ENCODE data around the gene ZNF583. TPM values are rescaled to one million over a fixed set of nuclear protein-coding genes. Genes with fewer than 3 reads are reported as not detected.

The ZNF583 gene
- total and polyA plus RNA-seq, 2 of the 13 experiments (the other 11 are each of a cell fraction or from before 2014, with no cell fraction given) = 0.65 to 5.3 TPM

GRCh38 chr19:56403764-56404704 lies at the start of gene ZNF583 (continued):
- TF ChIP-seq RBM39 (IDR thresholded peaks at IDR 0.05; ENCODE audit: low read depth, low read length, poor library complexity, severe bottlenecking) (peak; percentile 91), SP2 (CRISPR knock-in tag; IDR thresholded peaks at IDR 0.05) (peak; percentile 5; the same call in 1 of the 2 replicates), EHMT2 (IDR thresholded peaks at IDR 0.05; ENCODE audit: borderline replicate concordance, low read depth, low read length) (no peak), AGO1 (IDR thresholded peaks at IDR 0.05; ENCODE audit: low read depth, low read length, poor library complexity, severe bottlenecking) (no peak), ARNT (IDR thresholded peaks at IDR 0.05) (no peak), SUZ12 (IDR thresholded peaks at IDR 0.05; ENCODE audit: low read depth, low read length) (peak; percentile 77), CHCHD3 (CRISPR knock-in tag; IDR thresholded peaks at IDR 0.05) (no peak), ZNF629 (CRISPR knock-in tag; conservative IDR thresholded peaks at IDR 0.05) (no peak), FOXA3 (CRISPR knock-in tag; IDR thresholded peaks at IDR 0.05) (no peak), ZNF136 (CRISPR knock-in tag; IDR thresholded peaks at IDR 0.05; ENCODE audit: low read depth) (no peak), JDP2 (CRISPR knock-in tag; IDR thresholded peaks at IDR 0.05; ENCODE audit: borderline replicate concordance) (no peak), ZNF776 (CRISPR knock-in tag; IDR thresholded peaks at IDR 0.05) (peak; percentile 54; the same call in 1 of the 2 replicates), ATF7 (IDR thresholded peaks at IDR 0.05) (no peak), ATF7 (CRISPR knock-in tag; IDR thresholded peaks at IDR 0.05) (no peak)
- TF ChIP-seq, protein P1, sequence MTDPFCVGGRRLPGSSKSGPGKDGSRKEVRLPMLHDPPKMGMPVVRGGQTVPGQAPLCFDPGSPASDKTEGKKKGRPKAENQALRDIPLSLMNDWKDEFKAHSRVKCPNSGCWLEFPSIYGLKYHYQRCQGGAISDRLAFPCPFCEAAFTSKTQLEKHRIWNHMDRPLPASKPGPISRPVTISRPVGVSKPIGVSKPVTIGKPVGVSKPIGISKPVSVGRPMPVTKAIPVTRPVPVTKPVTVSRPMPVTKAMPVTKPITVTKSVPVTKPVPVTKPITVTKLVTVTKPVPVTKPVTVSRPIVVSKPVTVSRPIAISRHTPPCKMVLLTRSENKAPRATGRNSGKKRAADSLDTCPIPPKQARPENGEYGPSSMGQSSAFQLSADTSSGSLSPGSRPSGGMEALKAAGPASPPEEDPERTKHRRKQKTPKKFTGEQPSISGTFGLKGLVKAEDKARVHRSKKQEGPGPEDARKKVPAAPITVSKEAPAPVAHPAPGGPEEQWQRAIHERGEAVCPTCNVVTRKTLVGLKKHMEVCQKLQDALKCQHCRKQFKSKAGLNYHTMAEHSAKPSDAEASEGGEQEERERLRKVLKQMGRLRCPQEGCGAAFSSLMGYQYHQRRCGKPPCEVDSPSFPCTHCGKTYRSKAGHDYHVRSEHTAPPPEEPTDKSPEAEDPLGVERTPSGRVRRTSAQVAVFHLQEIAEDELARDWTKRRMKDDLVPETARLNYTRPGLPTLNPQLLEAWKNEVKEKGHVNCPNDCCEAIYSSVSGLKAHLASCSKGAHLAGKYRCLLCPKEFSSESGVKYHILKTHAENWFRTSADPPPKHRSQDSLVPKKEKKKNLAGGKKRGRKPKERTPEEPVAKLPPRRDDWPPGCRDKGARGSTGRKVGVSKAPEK (CRISPR knock-in tag; IDR thresholded peaks at IDR 0.05; ENCODE audit: borderline replicate concordance) = no peak
- TF ChIP-seq, protein P2, sequence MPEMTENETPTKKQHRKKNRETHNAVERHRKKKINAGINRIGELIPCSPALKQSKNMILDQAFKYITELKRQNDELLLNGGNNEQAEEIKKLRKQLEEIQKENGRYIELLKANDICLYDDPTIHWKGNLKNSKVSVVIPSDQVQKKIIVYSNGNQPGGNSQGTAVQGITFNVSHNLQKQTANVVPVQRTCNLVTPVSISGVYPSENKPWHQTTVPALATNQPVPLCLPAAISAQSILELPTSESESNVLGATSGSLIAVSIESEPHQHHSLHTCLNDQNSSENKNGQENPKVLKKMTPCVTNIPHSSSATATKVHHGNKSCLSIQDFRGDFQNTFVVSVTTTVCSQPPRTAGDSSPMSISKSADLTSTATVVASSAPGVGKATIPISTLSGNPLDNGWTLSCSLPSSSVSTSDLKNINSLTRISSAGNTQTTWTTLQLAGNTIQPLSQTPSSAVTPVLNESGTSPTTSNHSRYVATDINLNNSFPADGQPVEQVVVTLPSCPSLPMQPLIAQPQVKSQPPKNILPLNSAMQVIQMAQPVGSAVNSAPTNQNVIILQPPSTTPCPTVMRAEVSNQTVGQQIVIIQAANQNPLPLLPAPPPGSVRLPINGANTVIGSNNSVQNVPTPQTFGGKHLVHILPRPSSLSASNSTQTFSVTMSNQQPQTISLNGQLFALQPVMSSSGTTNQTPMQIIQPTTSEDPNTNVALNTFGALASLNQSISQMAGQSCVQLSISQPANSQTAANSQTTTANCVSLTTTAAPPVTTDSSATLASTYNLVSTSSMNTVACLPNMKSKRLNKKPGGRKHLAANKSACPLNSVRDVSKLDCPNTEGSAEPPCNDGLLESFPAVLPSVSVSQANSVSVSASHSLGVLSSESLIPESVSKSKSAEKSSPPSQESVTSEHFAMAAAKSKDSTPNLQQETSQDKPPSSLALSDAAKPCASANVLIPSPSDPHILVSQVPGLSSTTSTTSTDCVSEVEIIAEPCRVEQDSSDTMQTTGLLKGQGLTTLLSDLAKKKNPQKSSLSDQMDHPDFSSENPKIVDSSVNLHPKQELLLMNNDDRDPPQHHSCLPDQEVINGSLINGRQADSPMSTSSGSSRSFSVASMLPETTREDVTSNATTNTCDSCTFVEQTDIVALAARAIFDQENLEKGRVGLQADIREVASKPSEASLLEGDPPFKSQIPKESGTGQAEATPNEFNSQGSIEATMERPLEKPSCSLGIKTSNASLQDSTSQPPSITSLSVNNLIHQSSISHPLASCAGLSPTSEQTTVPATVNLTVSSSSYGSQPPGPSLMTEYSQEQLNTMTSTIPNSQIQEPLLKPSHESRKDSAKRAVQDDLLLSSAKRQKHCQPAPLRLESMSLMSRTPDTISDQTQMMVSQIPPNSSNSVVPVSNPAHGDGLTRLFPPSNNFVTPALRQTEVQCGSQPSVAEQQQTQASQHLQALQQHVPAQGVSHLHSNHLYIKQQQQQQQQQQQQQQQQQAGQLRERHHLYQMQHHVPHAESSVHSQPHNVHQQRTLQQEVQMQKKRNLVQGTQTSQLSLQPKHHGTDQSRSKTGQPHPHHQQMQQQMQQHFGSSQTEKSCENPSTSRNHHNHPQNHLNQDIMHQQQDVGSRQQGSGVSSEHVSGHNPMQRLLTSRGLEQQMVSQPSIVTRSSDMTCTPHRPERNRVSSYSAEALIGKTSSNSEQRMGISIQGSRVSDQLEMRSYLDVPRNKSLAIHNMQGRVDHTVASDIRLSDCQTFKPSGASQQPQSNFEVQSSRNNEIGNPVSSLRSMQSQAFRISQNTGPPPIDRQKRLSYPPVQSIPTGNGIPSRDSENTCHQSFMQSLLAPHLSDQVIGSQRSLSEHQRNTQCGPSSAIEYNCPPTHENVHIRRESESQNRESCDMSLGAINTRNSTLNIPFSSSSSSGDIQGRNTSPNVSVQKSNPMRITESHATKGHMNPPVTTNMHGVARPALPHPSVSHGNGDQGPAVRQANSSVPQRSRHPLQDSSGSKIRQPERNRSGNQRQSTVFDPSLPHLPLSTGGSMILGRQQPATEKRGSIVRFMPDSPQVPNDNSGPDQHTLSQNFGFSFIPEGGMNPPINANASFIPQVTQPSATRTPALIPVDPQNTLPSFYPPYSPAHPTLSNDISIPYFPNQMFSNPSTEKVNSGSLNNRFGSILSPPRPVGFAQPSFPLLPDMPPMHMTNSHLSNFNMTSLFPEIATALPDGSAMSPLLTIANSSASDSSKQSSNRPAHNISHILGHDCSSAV (CRISPR knock-in tag; IDR thresholded peaks at IDR 0.05; ENCODE audit: borderline replicate concordance) = no peak
- TF ChIP-seq, protein P3, sequence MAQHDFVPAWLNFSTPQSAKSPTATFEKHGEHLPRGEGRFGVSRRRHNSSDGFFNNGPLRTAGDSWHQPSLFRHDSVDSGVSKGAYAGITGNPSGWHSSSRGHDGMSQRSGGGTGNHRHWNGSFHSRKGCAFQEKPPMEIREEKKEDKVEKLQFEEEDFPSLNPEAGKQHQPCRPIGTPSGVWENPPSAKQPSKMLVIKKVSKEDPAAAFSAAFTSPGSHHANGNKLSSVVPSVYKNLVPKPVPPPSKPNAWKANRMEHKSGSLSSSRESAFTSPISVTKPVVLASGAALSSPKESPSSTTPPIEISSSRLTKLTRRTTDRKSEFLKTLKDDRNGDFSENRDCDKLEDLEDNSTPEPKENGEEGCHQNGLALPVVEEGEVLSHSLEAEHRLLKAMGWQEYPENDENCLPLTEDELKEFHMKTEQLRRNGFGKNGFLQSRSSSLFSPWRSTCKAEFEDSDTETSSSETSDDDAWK (CRISPR knock-in tag; IDR thresholded peaks at IDR 0.05) = no peak

Data from HepG2 (cell line).